HCT116 (cell line): ENCODE data around the gene CHCHD10. TPM values are rescaled to one million over a fixed set of nuclear protein-coding genes. Genes with fewer than 3 reads are reported as not detected.

Source experiments
- ATAC-seq: fragments of 200-7000 bp; cut with Tn5 transposase; 2 replicates; pipeline ENCODE4 v1.9.1; 2020; ENCODE audit warnings: mild to moderate bottlenecking, moderate library complexity
- BruUV-seq: library from RNA; stranded (reverse); fragments of 400-500 nt; replicated peaks from 2 replicates; lab custom pipeline; 2021; lab: Mats Ljungman, UMichigan
- CTCF ChIA-PET: fragments of 300-600 bp; sonication (Branson Sonifier 250); formaldehyde crosslinking; loops from one replicate; lab custom pipeline; 2021; ENCODE audit warnings: antibody characterized with exemption; lab: Charles Lee
- POLR2A ChIA-PET: fragments of 300-600, 350-600 bp; sonication (Branson Sonifier 250); formaldehyde crosslinking; loops from one replicate; lab custom pipeline; 2021; ENCODE audit warnings: antibody characterized with exemption; lab: Charles Lee
- RAD21 ChIA-PET, 2 experiments: fragments of 300-600 bp; sonication (Branson Sonifier 250); formaldehyde crosslinking; loops; one replicate each; lab custom pipeline; 2023; ENCODE audit warnings: low total read pairs in 2 of 2; ENCODE audit not compliant: uncharacterized antibody in 2 of 2, unreplicated experiment in 2 of 2, low non-redundant PET in 1 of 2; lab: Charles Lee
- DNase-seq: peaks from one replicate; pipeline ENCODE4 v3.0.0-alpha.2; 2010; ENCODE audit warnings: low read depth, low spot score
- H2AFZ ChIP-seq: fragments of 200-600 bp; shearing (Covaris generic), sonication (generic); 2 replicates; pipeline ENCODE4 v1.6.1; 2017; ENCODE audit warnings: low read depth, mixed run types, mixed read lengths, antibody characterized with exemption, low read length; ENCODE audit not compliant: poor library complexity, severe bottlenecking
- H3K27ac ChIP-seq: 2 replicates; pipeline ENCODE4 v1.5.1; 2012; ENCODE audit warnings: low read depth, low read length
- H3K27me3 ChIP-seq: fragments of 200-600 bp; sonication (generic); 2 replicates; pipeline ENCODE4 v1.6.1; 2016; ENCODE audit warnings: mixed run types, low read length, mixed read lengths; ENCODE audit not compliant: insufficient read depth
- H3K36me3 ChIP-seq, 2 experiments: fragments of 200-500 bp in 1 of 2; fragments of 200-600 bp in 1 of 2; sonication (Bioruptor generic) in 1 of 2; sonication (generic) in 1 of 2; 2 replicates each; pipeline versions ENCODE4 v1.5.1 to v1.6.1; 2014 to 2016; ENCODE audit warnings: low read length in 2 of 2, inconsistent platforms in 1 of 2, mixed read lengths in 1 of 2, mixed run types in 1 of 2; ENCODE audit not compliant: insufficient read depth in 2 of 2, control insufficient read depth in 1 of 2
- H3K4me1 ChIP-seq, 2 experiments: fragments of 200-600 bp in 1 of 2; sonication (generic) in 1 of 2; 2 replicates each; pipeline versions ENCODE4 v1.5.1 to v1.6.1; 2012 to 2017; ENCODE audit warnings: low read length in 2 of 2, inconsistent platforms in 1 of 2, mild to moderate bottlenecking in 1 of 2, mixed read lengths in 1 of 2, mixed run types in 1 of 2, moderate library complexity in 1 of 2; ENCODE audit not compliant: insufficient read depth in 2 of 2, control insufficient read depth in 1 of 2
- H3K4me2 ChIP-seq: fragments of 200-600 bp; sonication (generic); 2 replicates; pipeline ENCODE4 v1.6.1; 2017; ENCODE audit warnings: mixed run types, low read length, mixed read lengths
- H3K4me3 ChIP-seq, 2 experiments: fragments of 200-600 bp in 1 of 2; sonication (generic) in 1 of 2; replicated peaks in 1 of 2; 2 replicates each; pipeline ENCODE4 v1.5.1; 2011 to 2016; ENCODE audit warnings: low read length in 2 of 2, control low read depth in 1 of 2, low read depth in 1 of 2, mild to moderate bottlenecking in 1 of 2, mixed read lengths in 1 of 2, mixed run types in 1 of 2
- H3K79me2 ChIP-seq: fragments of 200-600 bp; sonication (generic); 2 replicates; pipeline ENCODE4 v1.6.1; 2017; ENCODE audit warnings: mild to moderate bottlenecking, mixed run types, low read length, moderate library complexity, mixed read lengths; ENCODE audit not compliant: insufficient read depth
- H3K9ac ChIP-seq: fragments of 200-600 bp; sonication (generic); 2 replicates; pipeline ENCODE4 v1.6.1; 2016; ENCODE audit warnings: low read length, mixed read lengths
- H3K9me2 ChIP-seq: fragments of 200-600 bp; sonication (generic), shearing (Covaris generic); 2 replicates; pipeline ENCODE4 v1.6.1; 2017; ENCODE audit warnings: mixed run types, mild to moderate bottlenecking, moderate library complexity; ENCODE audit not compliant: insufficient read depth
- H3K9me3 ChIP-seq, 2 experiments: fragments of 200-500 bp in 1 of 2; fragments of 200-600 bp in 1 of 2; sonication (Bioruptor generic) in 1 of 2; sonication (generic) in 1 of 2; 2 replicates each; pipeline ENCODE4 v1.6.1; 2014 to 2017; ENCODE audit warnings: low read length in 2 of 2, mixed read lengths in 2 of 2, inconsistent platforms in 1 of 2, low read depth in 1 of 2, mild to moderate bottlenecking in 1 of 2, mixed run types in 1 of 2, moderate library complexity in 1 of 2; ENCODE audit not compliant: control insufficient read depth in 1 of 2, insufficient read depth in 1 of 2
- H4K20me1 ChIP-seq: fragments of 200-600 bp; sonication (generic), shearing (Covaris generic); 2 replicates; pipeline ENCODE4 v1.6.1; 2017; ENCODE audit warnings: mixed run types, mild to moderate bottlenecking, moderate library complexity; ENCODE audit not compliant: insufficient read depth
- CBX3 ChIP-seq: IDR thresholded peaks from 2 replicates; pipeline ENCODE4 v1.6.1; 2012; ENCODE audit warnings: low read depth
- CTCF ChIP-seq, 3 experiments: fragments of 200-600 bp in 1 of 3; sonication (generic) in 1 of 3; IDR thresholded peaks in 2 of 3; conservative IDR thresholded peaks in 1 of 3; 2 replicates each; pipeline ENCODE4 v1.5.1; 2012 to 2017; ENCODE audit warnings: low read depth in 2 of 3, low read length in 2 of 3, antibody characterized with exemption in 1 of 3, borderline replicate concordance in 1 of 3, control low read depth in 1 of 3, mild to moderate bottlenecking in 1 of 3, mixed read lengths in 1 of 3, mixed run types in 1 of 3, moderate library complexity in 1 of 3; ENCODE audit not compliant: insufficient read depth in 1 of 3
- ELF1 ChIP-seq: IDR thresholded peaks from 2 replicates; pipeline ENCODE4 v1.6.1; 2012; ENCODE audit warnings: low read depth, borderline replicate concordance
- EZH2 ChIP-seq: fragments of 200-600 bp; sonication (generic); IDR thresholded peaks from 2 replicates; pipeline ENCODE4 v1.6.1; 2017; ENCODE audit warnings: antibody characterized with exemption, mixed run types
- MAX ChIP-seq: IDR thresholded peaks from 2 replicates; pipeline ENCODE4 v1.6.1; 2012
- POLR2AphosphoS5 ChIP-seq: IDR thresholded peaks from 2 replicates; pipeline ENCODE4 v1.6.1; 2011; ENCODE audit warnings: mild to moderate bottlenecking, low read depth, low read length, moderate library complexity
- REST ChIP-seq: IDR thresholded peaks from 2 replicates; pipeline ENCODE4 v1.6.1; 2012; ENCODE audit warnings: low read depth
- YY1 ChIP-seq: IDR thresholded peaks from 2 replicates; pipeline ENCODE4 v1.6.1; 2011; ENCODE audit warnings: low read length, low read depth, moderate library complexity, mild to moderate bottlenecking; ENCODE audit not compliant: insufficient replicate concordance; ENCODE audit errors: extremely low read depth
- ZBTB33 ChIP-seq: IDR thresholded peaks from 2 replicates; pipeline ENCODE4 v1.6.1; 2011; ENCODE audit warnings: mild to moderate bottlenecking, low read length, moderate library complexity; ENCODE audit not compliant: insufficient replicate concordance; ENCODE audit errors: extremely low read depth
- intact Hi-C: fragments of 100-400 bp; cut with micrococcal nuclease; formaldehyde crosslinking; loops from 2 replicates; pipeline ENCODE4 v1.10.0; 2022
- total RNA-seq: library from RNA; stranded (reverse); gene quantifications from one replicate; pipeline ENCODE4 v1.2.1, GENCODE V29; 2021; ENCODE audit not compliant: unreplicated experiment

The CHCHD10 gene
- total RNA-seq, 1 experiment from 2014 or later: 279 TPM

- DNase-seq: no peak
- no peak for TF ChIP-seq YY1
- TF ChIP-seq EZH2: no peak
- TF ChIP-seq CTCF (IDR thresholded peaks at IDR 0.05 in 2 of 3, conservative IDR thresholded peaks at IDR 0.05 in 1 of 3; ENCODE audit: borderline replicate concordance in 1 of 3, insufficient read depth in 1 of 3, low read depth in 2 of 3, low read length in 2 of 3): no peak
- TF ChIP-seq ZBTB33: no peak
- no peak for TF ChIP-seq CBX3
- no peak for TF ChIP-seq REST
- no peak for TF ChIP-seq POLR2AphosphoS5
- no peak for TF ChIP-seq MAX
- no peak for TF ChIP-seq ELF1
- POLR2A ChIA-PET: interaction anchor here (2.8 kb wide), 1 partner anchor 9 kb away, joined by 6 read pairs; the partner anchor contains the start of gene CHCHD10
- H3K4me2 ChIP-seq: no peak overlapping the region
- no TSS peak for BruUV-seq
- peaks cover 24 to 51% of the 10 kb centered on the region in 2 experiments for H3K4me1 ChIP-seq
- no peak overlapping the region for H3K9ac ChIP-seq
- H4K20me1 ChIP-seq: no peaks in the 10 kb centered on the region
- ATAC-seq: no peak
- no peaks in the 10 kb centered on the region for H3K36me3 ChIP-seq
- H3K27me3 ChIP-seq: no peaks in the 10 kb centered on the region
- RAD21 ChIA-PET: no interaction called here
- H3K79me2 ChIP-seq: no peaks in the 10 kb centered on the region
- no peak overlapping the region for H3K27ac ChIP-seq
- H3K4me3 ChIP-seq: no peak overlapping the region
- H2AFZ ChIP-seq: no peak overlapping the region
- no peaks in the 10 kb centered on the region for H3K9me3 ChIP-seq
- intact Hi-C loops: no loop called here
- no peaks in the 10 kb centered on the region for H3K9me2 ChIP-seq
- CTCF ChIA-PET: no interaction called here
These were observed 8.1 kb upstream of the CHCHD10 start for GRCh38 chr22:23775779-23776375.
